HG03565 (cell line): ENCODE measurements around the gene TOPAZ1.
A peak's percentile ranks its signal among the peaks of the same experiment; 100 is the strongest.
"Not testable (repeated sequence)": the region's sequence is repeated elsewhere in the genome, so short reads cannot be mapped to it uniquely, and the experiment has no call there.

Experiments used
- ATAC-seq: cut with Tn5 transposase; IDR thresholded peaks from one replicate; pipeline ENCODE4 v1.9.1; 2021; ENCODE audit warnings: mild to moderate bottlenecking, moderate library complexity; ENCODE audit not compliant: unreplicated experiment

Gene TOPAZ1

GRCh38 chr3:44329946-44330345 lies 88.3 kb downstream of the TOPAZ1 start:
- no peak for ATAC-seq

GRCh38 chr3:44330444-44330843 lies 88.8 kb downstream of the TOPAZ1 start:
- no peak for ATAC-seq

- ATAC-seq: no peak
Observed at GRCh38 chr3:44334326-44334725, 92.6 kb downstream of the TOPAZ1 start.

DNA sequence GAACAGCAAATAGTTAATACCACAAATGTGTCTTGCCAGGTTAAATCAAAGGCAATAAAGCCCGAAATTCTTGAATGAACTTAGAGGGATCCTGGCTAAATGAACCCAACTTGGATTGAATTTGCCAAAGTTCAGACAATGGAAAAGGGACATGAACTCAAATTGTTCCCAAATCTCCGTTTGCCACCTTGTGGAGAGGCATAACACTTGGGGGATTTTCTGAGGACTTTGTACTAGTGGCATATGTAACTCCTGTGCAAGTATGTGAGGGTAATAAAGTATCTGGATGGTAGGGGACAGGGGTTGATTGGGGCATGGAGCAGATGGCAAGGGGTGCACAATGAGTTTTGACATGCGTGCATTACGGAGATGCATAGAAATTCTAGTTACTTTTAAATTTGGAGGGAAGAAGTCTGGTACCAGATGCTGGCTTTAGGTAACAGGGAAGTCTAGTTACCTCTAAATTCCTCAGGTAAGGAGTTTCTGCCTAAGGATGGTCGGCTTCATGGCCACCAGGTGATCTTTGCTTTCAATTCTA lies 95.6 kb downstream of the TOPAZ1 start:
- no peak for ATAC-seq

DNA sequence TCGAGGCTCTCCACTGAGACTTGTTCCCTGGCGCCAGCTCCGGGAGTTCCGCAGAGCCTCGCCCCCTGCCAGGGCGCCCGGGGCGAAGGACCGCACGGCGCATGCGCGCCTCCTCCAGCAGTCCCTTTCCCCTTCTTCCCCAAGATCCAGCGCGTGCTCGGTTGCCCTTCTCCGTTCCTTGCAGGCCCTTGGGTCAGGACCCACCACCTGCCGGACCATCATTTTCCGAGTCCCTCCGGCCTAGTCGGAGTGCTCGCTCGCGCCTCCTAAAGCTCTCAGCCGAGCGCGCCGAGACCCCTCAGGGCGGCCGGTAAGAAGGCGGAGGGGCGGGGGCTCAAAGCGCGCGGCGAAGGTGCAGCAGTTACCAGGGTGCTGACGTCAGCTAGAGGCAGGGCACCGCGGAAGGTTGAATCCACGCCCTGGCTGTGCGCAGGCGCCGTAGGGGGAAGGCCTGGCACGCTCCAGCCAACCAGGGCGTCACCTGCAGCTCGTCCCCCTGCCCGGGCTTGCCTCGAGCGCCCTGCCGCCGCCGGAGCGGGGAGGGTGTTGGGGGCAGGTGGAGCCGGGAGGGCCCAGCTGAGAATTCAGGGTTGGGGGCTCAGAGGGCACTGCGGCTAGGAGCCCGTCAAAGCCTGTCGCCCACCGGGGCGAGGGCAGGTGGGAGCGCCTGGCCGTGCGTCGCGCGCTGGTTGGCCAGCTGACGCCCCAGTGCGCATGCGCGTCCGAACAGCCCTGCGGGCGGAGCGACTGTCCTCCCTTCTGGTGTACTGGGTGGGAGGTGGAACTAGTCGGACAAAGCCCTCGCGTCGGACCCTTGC lies 96.5 kb downstream of the TOPAZ1 start, which contains the start of gene TCAIM:
Gene TCAIM (plus strand): TSS at position 757 of the 818 bp plus-strand sequence. CDS start 16,017 bp downstream, outside the sequence.
- ATAC-seq: peak; percentile 85

DNA sequence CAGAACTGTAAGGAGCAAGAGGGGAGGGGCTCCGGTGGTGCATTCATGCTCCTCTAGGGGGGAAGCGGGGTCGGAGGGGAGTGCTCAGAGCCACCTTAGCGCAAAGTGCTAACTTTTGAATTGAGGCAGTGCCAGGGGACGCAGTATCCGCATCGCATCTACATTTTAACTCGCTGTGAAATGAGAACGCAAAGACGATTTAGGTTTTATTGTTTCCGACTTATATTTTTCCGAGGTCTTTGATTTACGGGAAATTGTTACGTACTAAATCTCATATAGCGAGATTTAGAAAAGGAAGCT lies 97.1 kb downstream of the TOPAZ1 start:
- ATAC-seq: no peak

- ATAC-seq: no peak
Observed at GRCh38 chr3:44339181-44340057, 97.7 kb downstream of the TOPAZ1 start.

DNA sequence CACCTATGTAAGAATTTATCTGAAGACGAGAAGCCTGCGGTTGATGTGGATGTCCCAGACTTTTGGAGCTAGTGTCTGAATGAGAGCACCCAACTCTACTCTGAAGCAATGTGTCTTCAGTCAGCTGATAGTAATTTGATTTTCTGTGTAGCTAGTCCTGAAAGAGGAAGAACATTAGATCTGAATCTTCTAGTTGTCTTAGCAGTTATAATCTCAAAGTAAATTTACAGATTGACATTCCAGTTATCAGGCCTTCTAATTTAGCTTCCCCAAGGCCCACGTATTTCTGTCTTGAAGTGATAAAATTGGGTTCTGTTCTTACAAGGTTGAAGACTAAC lies 98.3 kb downstream of the TOPAZ1 start:
- no peak for ATAC-seq

GRCh38 chr3:44342176-44342790 lies 100.6 kb downstream of the TOPAZ1 start:
- no peak for ATAC-seq

GRCh38 chr3:44343421-44343820 lies 101.7 kb downstream of the TOPAZ1 start:
- ATAC-seq: no peak

DNA sequence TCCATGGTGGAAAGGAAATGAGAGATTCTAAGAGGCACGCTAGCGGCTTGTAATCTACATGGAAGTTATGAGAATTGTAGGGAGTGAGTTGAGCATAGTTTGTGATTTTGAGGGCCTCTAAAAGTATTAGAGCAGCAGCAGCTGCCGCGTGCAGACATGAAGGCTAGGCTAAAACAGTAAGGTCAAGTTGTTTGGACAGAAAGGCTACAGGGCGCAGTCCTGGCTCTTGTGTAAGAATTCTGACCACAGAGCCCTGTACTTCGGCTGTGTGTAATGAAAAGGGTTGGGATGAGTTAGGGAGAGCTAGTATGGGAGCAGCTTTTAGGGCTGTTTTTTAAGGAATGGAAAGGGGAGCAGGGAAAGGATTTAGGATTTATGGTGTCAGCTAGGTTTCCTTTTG lies 104.9 kb downstream of the TOPAZ1 start:
- ATAC-seq: not testable (repeated sequence)

DNA sequence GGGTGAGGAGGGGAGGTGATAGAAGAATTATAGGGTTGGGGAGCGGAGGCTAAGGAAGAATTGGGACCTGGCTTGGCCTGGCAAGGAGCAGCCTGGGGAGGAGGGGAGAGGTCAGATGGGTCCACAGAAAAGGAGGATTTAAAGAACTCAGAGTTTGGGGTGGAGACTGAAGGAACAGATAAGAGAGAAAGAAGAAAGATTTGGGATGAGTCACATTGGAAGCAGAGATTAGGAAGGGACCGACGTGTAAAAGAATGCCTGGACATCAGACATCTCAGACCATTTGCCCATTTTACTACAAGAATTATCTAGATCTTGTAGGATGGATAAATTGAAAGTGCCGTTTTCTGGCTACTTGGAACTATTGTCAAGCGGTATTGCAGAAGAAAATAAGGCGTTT lies 107.3 kb downstream of the TOPAZ1 start:
- ATAC-seq: no peak

DNA sequence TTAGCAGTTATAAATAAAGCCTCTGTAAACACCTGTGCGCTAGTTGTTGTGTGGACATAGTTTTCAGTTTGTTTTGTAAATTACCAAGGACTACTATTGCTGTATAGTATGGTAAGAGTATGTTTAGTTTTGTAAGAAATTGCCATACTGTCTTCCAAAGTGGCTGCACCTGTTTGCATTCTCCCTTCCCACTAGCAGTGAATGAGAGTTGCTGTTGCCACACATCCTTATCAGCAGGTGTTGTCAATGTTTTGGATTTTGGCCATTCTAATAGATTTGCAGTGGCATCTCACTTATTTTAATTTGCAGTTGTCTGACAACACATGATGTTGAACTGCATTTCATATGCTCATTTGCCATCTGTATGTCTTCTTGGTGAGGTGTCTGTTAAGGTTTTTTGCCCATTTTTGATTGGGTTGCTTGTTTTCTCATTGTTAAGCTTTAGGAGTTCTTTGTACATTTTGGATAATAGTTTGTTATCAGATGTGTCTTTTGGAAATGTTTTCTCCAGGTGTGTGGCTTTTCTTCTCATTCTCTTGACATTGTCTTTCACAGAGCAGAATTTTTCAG lies 111.8 kb downstream of the TOPAZ1 start:
- ATAC-seq: no peak

GRCh38 chr3:44355362-44356033 lies 113.8 kb downstream of the TOPAZ1 start:
- no peak for ATAC-seq

- ATAC-seq: no peak
Observed at GRCh38 chr3:44359146-44359751, 117.6 kb downstream of the TOPAZ1 start.

- ATAC-seq: no peak
Observed at GRCh38 chr3:44363591-44363990, 121.9 kb downstream of the TOPAZ1 start.

DNA sequence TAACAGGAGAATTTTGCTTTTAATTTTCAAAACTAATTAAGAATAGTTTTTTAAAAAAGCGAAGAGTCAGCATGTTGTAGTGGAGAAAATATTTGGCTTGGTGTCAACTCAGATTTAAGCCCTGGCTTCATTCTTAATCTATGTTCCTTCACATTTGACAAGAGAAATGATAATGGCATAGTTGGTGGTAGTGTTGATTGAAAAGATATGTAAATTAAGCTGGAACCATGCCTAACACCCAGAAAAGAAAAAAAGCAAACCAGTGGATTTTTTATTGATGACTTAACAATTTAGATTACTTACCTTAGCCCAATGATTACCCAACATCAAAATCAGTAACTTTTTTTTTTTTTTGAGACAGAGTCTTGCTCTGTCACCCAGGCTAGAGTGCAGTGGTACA lies 124.3 kb downstream of the TOPAZ1 start:
- ATAC-seq: no peak

DNA sequence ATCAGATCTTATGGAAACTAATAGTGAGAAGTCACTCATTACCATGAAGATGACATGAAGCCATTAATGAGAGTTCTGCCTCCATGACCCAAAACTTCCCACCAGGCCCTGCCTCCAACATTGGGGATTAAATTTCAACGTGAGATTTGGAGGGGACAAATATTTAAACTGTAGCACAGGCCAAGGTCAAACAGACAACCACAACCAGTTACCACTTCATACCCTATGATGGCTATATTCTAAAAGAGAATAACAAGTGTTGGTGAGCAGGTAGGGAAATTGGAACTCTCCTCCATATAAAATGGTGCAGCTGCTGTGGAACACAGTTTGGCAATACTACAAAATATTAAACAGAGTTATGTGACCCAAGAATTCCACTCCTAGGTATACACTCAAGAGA lies 133.8 kb downstream of the TOPAZ1 start:
- ATAC-seq: no peak
